Measurements from ENCODE around the gene SUPV3L1. TPM values are rescaled to one million over a fixed set of nuclear protein-coding genes. Genes with fewer than 3 reads are reported as not detected.

The SUPV3L1 gene
- total RNA-seq, 1 experiment from 2014 or later: 57.3 TPM

DNA sequence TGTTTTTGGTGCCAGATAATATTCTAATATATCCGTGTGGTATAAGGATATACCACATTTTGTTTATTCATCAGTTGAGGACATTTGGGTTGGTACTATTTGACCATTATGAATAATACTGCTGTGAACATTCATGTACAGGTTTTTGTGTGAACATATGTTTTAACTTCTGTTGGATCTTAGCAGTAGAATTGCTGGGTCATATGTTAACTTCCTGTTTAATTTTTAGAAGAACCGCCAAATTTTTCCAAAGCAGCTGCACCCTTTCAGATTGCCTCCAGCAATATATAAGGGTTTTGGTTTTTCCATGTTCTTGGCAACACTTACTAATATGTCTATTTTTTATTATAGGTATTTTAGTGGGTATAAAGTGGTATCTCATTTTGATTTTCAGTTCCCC, 33.3 kb upstream of the SUPV3L1 start:
- no peak overlapping the region for H4K91ac ChIP-seq (ENCODE audit: insufficient read length, low read depth, low read length)
- no peak overlapping the region for H2BK12ac ChIP-seq (ENCODE audit: insufficient read length, low read depth, low read length)
- H2AFZ ChIP-seq (ENCODE audit: low read length): no peak overlapping the region
- H3T11ph ChIP-seq (ENCODE audit: low read length): no peak overlapping the region
- H3K27ac Mint-ChIP-seq: no peak overlapping the region
- no peaks in the 10 kb centered on the region for H3K4me1 ChIP-seq (ENCODE audit: insufficient read depth, low read length)
- no peak overlapping the region for H3K9ac ChIP-seq (ENCODE audit: extremely low read depth, insufficient read length, low read length)
- H3K9me3 Mint-ChIP-seq: no peaks in the 10 kb centered on the region
- H3K27me3 ChIP-seq (ENCODE audit: insufficient read depth, low read length): no peaks in the 10 kb centered on the region
- H3K4ac ChIP-seq (ENCODE audit: low read depth, low read length): no peak overlapping the region
- no peak overlapping the region for H3K4me3 Mint-ChIP-seq
- H2AK5ac ChIP-seq (ENCODE audit: insufficient read length, low read length): no peak overlapping the region
- peaks cover 0 to 2% (median 0%) of the 10 kb centered on the region in 3 experiments; a peak in 3 of 7 replicates for H3K36me3 Mint-ChIP-seq (ENCODE audit: insufficient read depth in 1 of 3, low read depth in 3 of 3)
- no peaks in the 10 kb centered on the region for H3K4me1 Mint-ChIP-seq
- no peak overlapping the region for H2BK120ac ChIP-seq (ENCODE audit: low read depth, low read length, poor library complexity, severe bottlenecking)
- TF ChIP-seq CTCF (conservative IDR thresholded peaks at IDR 0.05): no peak
- no peaks in the 10 kb centered on the region for H3K23me2 ChIP-seq (ENCODE audit: insufficient read length, low read depth, low read length, poor library complexity, severe bottlenecking)
- H4K5ac ChIP-seq (ENCODE audit: insufficient read length, low read depth, low read length): no peak overlapping the region
- DNase-seq: no peak
- H4K8ac ChIP-seq (replicated peaks; ENCODE audit: insufficient read length, low read depth, low read length): no peak overlapping the region
- WGBS (ENCODE audit: extremely low coverage, insufficient read length, low lambda C conversion rate): no CpG with 5 or more reads among the region's 2 CpGs
- H3K9me3 ChIP-seq (ENCODE audit: control insufficient read depth, low read depth, low read length): no peaks in the 10 kb centered on the region
- H2BK5ac ChIP-seq (ENCODE audit: insufficient read length, low read length): no peak overlapping the region
- H3K79me2 ChIP-seq (ENCODE audit: insufficient read depth, low read length): no peaks in the 10 kb centered on the region; the same call in 1 of the 2 replicates
- no peak overlapping the region for H3K14ac ChIP-seq (ENCODE audit: insufficient read depth, low read length)
- H3K79me1 ChIP-seq (ENCODE audit: insufficient read depth, low read depth, low read length, poor library complexity, severe bottlenecking): no peaks in the 10 kb centered on the region
- H2BK20ac ChIP-seq (ENCODE audit: low read depth, low read length, poor library complexity, severe bottlenecking): no peak overlapping the region
- no peaks in the 10 kb centered on the region for H4K20me1 ChIP-seq (ENCODE audit: control insufficient read depth, insufficient read depth, insufficient read length)
- H3K56ac ChIP-seq (ENCODE audit: insufficient read length, low read depth, low read length): no peak overlapping the region
- no peak overlapping the region for H3K27ac ChIP-seq (ENCODE audit: insufficient read length, low read depth, low read length)
- no peaks in the 10 kb centered on the region for H3K27me3 Mint-ChIP-seq (ENCODE audit: low read depth)
- H3K4me2 ChIP-seq (ENCODE audit: insufficient read depth, insufficient read length, low read length): no peak overlapping the region
- no peak overlapping the region for H3K18ac ChIP-seq (ENCODE audit: insufficient read length, low read depth, low read length)
- H2BK15ac ChIP-seq (ENCODE audit: low read depth, low read length): no peak overlapping the region
- no peak overlapping the region for H3K23ac ChIP-seq (ENCODE audit: insufficient read length, low read depth, low read length)

Measured in H9 (cell line).